GM18867 (cell line): ENCODE measurements around the gene SLC10A1.
A peak's percentile ranks its signal among the peaks of the same experiment; 100 is the strongest.
"Not testable (repeated sequence)": the region's sequence is repeated elsewhere in the genome, so short reads cannot be mapped to it uniquely, and the experiment has no call there.

Source experiments
- ATAC-seq: cut with Tn5 transposase; IDR thresholded peaks from one replicate; pipeline ENCODE4 v1.9.1; 2021; ENCODE audit warnings: mild to moderate bottlenecking, moderate library complexity; ENCODE audit not compliant: unreplicated experiment

Gene SLC10A1

GRCh38 chr14:69772082-69773017 lies 24.7 kb downstream of the SLC10A1 start:
- ATAC-seq: no peak

- no peak for ATAC-seq
Measured at GRCh38 chr14:69771136-69771535, 25.9 kb downstream of the SLC10A1 start.

GRCh38 chr14:69770559-69770958 lies 26.5 kb downstream of the SLC10A1 start:
- no peak for ATAC-seq

- ATAC-seq: no peak
Measured at GRCh38 chr14:69769623-69770022, 27.4 kb downstream of the SLC10A1 start.

GRCh38 chr14:69768873-69769272 lies 28.2 kb downstream of the SLC10A1 start:
- ATAC-seq: no peak

GRCh38 chr14:69767369-69767999 lies 29.6 kb downstream of the SLC10A1 start:
- peak; percentile 68 for ATAC-seq

- ATAC-seq: peak; percentile 82
Measured at GRCh38 chr14:69766984-69767368, 30.1 kb downstream of the SLC10A1 start, which contains the start of gene SRSF5. TSS of gene SRSF5 (plus strand) at chr14:69767142. CDS start at chr14:69768157, 1,015 bp downstream.

DNA sequence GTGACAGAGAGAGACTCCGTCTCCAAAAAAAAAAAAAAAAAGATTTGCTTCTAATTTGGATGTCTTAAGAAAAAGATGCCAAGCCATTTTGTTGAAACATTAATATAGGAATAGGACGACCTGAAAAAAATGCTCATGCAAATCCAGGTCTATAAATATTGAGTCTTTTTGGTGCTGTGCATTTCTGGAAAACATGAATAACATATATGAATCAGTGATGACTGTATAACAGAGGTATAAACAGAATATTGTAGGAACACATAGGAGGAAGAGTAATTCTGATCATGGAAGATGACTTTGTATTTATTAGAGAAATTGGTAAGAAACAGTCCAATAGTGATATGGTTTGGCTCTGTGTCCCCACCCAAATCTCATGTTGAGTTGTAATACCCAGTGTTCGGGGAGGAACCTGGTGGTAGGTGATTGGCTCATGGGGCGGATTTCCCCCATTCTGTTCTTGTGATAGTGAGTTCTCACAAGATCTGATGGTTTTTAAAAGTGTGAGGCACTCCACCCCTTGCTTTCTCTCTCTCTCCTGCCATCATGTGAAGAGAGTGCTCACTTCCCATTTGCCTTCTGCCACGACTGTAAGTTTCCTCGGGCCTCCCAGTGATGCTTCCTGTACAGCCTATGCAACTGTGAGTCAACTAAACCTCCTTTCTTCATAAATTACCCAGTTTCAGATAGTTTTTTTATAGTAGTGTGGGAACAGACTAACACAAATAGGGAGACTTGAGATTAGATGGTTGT lies 33.1 kb downstream of the SLC10A1 start:
- no peak for ATAC-seq

- no peak for ATAC-seq
Measured at GRCh38 chr14:69760810-69761209, 36.2 kb downstream of the SLC10A1 start.

DNA sequence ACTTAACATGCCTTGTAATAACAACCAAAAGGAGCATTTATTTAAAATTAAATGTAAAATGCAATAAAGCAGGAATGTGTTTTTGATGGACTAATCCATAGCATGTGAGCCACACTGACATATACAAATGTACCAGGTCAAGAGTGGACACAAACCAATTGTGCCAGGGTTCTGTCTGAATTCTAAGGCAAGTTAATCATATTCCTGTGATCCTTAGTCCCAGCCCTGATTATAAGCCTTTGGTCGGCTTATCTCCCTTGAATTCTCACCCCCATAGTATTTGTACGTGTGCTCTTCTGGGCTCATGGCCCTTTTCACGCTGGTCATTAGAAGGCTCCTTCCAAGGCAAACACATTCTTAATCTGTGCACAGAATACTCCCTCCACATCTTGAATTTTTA lies 40.7 kb downstream of the SLC10A1 start:
- ATAC-seq: no peak

DNA sequence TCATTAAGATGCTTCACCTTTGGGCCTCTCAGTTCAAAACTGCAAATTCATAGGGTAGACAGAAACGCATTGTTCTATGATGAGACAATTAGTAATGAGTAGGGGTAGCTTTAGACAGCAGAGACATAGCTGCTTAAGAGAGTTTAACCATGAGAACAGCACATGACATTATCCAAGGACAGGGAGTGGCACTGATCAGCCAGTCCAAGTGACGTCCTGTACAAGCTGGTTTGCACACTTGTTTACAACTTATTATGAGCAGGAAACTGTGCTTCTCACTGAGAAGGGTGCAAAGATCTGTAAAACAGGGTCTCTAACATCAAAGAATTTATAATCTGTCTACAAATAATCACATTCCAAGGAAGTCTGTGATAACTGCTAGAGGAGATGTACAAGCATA lies 41.3 kb downstream of the SLC10A1 start:
- ATAC-seq: no peak

DNA sequence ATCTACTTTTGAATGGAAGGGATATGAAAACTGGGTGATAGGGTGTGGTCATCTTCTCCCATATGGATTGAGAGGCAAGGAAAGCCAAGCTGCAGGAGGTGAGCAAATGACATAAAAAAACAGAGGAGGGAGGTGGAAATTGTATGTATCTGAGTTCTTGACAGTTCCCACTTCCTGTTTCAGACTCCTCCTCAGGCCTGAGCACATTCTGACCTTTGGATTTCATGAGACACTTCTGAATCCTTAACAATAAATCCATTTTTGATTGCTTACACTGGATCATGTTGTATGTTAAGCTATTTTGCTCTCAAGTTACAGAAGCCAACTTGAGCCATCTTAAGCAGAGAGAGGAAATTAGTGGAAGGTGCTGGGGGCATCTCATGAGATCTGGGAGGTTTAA lies 41.7 kb downstream of the SLC10A1 start:
- ATAC-seq: no peak

GRCh38 chr14:69754487-69754886 lies 42.6 kb downstream of the SLC10A1 start:
- no peak for ATAC-seq

- no peak for ATAC-seq
Measured at GRCh38 chr14:69753860-69754259, 43.2 kb downstream of the SLC10A1 start.

GRCh38 chr14:69752773-69753172 lies 44.3 kb downstream of the SLC10A1 start:
- ATAC-seq: no peak

GRCh38 chr14:69750495-69750894 lies 46.5 kb downstream of the SLC10A1 start:
- ATAC-seq: no peak

- ATAC-seq: no peak
Measured at GRCh38 chr14:69749956-69750355, 47.1 kb downstream of the SLC10A1 start.

DNA sequence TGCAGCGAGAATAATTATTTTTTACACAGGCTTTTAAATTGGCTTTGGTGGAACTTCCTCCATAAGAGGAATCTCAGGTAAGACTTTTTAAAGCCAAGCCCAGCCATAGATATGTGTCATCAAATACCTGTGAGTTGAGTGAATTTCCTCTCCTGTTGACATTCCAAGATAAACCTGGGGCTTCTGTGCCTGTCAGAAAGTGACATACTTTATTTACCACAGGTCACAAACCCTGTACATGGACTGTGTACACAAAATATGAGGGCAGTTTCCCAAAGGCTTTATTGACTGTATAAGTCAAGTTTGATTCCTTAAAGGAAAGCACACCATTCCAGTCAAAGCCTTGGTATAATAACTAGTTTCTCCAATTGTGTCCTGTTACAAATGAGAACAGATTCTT lies 56.0 kb downstream of the SLC10A1 start:
- ATAC-seq: no peak

DNA sequence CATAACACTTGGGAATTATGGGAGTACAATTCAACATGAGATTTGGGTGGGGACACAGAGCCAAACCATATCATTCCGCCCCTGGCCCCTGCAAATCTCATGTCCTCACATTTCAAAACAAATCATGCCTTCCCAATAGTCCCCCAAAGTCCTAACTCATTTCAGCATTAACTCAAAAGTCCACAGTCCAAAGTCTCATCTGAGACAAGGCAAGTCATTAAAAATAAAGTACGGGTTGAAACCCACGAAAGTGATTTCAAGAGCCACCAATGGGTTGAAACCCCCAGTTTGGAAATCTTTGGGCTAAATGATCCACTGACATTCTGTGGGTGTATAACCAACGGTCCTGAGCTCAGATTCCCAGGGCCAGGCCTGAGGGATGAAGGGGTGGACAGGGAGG lies 60.6 kb downstream of the SLC10A1 start:
- ATAC-seq: not testable (repeated sequence)

- ATAC-seq: not testable (repeated sequence)
Measured at GRCh38 chr14:69731919-69732598, 65.0 kb downstream of the SLC10A1 start.

- ATAC-seq: no peak
Measured at GRCh38 chr14:69727860-69728259, 69.2 kb downstream of the SLC10A1 start.
